Fibroblast of lung (primary cell): ENCODE data around the gene UBE2D2.

Experiments
- CTCF ChIP-seq, 2 donors: IDR thresholded peaks in 1 of 2; conservative IDR thresholded peaks in 1 of 2; 1 replicate in 1 of 2; 2 replicates in 1 of 2; pipeline ENCODE4 v1.5.1; 2011 to 2012; ENCODE audit warnings: low read length in 2 of 2, control low read depth in 1 of 2, inconsistent platforms in 1 of 2, low read depth in 1 of 2, mild to moderate bottlenecking in 1 of 2
- EZH2 ChIP-seq: IDR thresholded peaks from 2 replicates; pipeline ENCODE4 v1.5.1; 2012; ENCODE audit warnings: low read length, control low read depth, mild to moderate bottlenecking; ENCODE audit errors: missing control alignments

- TF ChIP-seq EZH2 (no peak), CTCF (conservative IDR thresholded peaks at IDR 0.05 in 1 of 2, IDR thresholded peaks at IDR 0.05 in 1 of 2; ENCODE audit: low read depth in 1 of 2, low read length in 2 of 2) (no peak)
These were observed 99.2 kb downstream of the UBE2D2 start for GRCh38 chr5:139660105-139660922.
